Liver (tissue), 3 donors: Measurements from ENCODE around the gene GPR15LG.

ENCODE experiments used
- ATF3 ChIP-seq: IDR thresholded peaks from 2 replicates; pipeline ENCODE4 v1.6.1; 2016; ENCODE audit warnings: antibody characterized with exemption
- GABPA ChIP-seq, 2 donors: IDR thresholded peaks in 1 of 2; conservative IDR thresholded peaks in 1 of 2; 2 replicates each; pipeline ENCODE4 v1.6.1; 2016; ENCODE audit warnings: antibody characterized with exemption in 2 of 2, mild to moderate bottlenecking in 1 of 2, moderate library complexity in 1 of 2
- RAD21 ChIP-seq, 2 donors: IDR thresholded peaks; 2 replicates each; pipeline ENCODE4 v1.6.1; 2016; ENCODE audit warnings: antibody characterized with exemption in 2 of 2, mild to moderate bottlenecking in 2 of 2
- SP1 ChIP-seq: IDR thresholded peaks from 2 replicates; pipeline ENCODE4 v1.6.1; 2018; ENCODE audit warnings: antibody characterized with exemption, mild to moderate bottlenecking
- YY1 ChIP-seq: IDR thresholded peaks from 2 replicates; pipeline ENCODE4 v1.6.1; 2016; ENCODE audit warnings: antibody characterized with exemption, mild to moderate bottlenecking
- TF ChIP-seq, protein P1 (sequence below): fragments of 150-350 bp; IDR thresholded peaks from 2 replicates; pipeline ENCODE4 v1.5.1; 2017; ENCODE audit warnings: improper control_type of control experiment, low read depth, low read length; ENCODE audit not compliant: missing input control
- donor health status: healthy.
- donor health status: healthy.

DNA sequence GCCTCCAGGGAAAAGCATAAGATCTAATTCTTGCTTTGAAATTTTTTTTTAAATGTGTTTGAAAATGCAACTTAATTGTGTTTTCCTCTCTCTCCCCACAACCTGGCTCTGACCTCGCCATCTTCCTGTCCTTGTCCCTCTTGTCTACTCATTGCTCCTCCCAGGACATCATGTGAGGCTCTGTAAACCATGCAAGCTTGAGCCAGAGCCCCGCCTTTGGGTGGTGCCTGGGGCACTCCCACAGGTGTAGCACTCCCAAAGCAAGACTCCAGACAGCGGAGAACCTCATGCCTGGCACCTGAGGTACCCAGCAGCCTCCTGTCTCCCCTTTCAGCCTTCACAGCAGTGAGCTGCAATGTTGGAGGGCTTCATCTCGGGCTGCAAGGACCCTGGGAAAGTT lies 10.9 kb downstream of the GPR15LG start:
- TF ChIP-seq, protein P1, sequence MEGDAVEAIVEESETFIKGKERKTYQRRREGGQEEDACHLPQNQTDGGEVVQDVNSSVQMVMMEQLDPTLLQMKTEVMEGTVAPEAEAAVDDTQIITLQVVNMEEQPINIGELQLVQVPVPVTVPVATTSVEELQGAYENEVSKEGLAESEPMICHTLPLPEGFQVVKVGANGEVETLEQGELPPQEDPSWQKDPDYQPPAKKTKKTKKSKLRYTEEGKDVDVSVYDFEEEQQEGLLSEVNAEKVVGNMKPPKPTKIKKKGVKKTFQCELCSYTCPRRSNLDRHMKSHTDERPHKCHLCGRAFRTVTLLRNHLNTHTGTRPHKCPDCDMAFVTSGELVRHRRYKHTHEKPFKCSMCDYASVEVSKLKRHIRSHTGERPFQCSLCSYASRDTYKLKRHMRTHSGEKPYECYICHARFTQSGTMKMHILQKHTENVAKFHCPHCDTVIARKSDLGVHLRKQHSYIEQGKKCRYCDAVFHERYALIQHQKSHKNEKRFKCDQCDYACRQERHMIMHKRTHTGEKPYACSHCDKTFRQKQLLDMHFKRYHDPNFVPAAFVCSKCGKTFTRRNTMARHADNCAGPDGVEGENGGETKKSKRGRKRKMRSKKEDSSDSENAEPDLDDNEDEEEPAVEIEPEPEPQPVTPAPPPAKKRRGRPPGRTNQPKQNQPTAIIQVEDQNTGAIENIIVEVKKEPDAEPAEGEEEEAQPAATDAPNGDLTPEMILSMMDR: no peak
- no peak for TF ChIP-seq GABPA (IDR thresholded peaks at IDR 0.05 in 1 of 2, conservative IDR thresholded peaks at IDR 0.05 in 1 of 2)
- no peak for TF ChIP-seq ATF3
- no peak for TF ChIP-seq YY1
- no peak for TF ChIP-seq RAD21 (IDR thresholded peaks at IDR 0.05)
- no peak for TF ChIP-seq SP1
